HG02642 (cell line): ENCODE data around the gene CACNB4.
"Not testable (repeated sequence)": the region's sequence is repeated elsewhere in the genome, so short reads cannot be mapped to it uniquely, and the experiment has no call there.

ENCODE experiments used
- ATAC-seq: cut with Tn5 transposase; IDR thresholded peaks from one replicate; pipeline ENCODE4 v1.9.1; 2021; ENCODE audit warnings: mild to moderate bottlenecking; ENCODE audit not compliant: unreplicated experiment, poor library complexity

CACNB4 gene

GRCh38 chr2:152090726-152091125 is 8.1 kb downstream of the CACNB4 start:
- not testable (repeated sequence) for ATAC-seq

DNA sequence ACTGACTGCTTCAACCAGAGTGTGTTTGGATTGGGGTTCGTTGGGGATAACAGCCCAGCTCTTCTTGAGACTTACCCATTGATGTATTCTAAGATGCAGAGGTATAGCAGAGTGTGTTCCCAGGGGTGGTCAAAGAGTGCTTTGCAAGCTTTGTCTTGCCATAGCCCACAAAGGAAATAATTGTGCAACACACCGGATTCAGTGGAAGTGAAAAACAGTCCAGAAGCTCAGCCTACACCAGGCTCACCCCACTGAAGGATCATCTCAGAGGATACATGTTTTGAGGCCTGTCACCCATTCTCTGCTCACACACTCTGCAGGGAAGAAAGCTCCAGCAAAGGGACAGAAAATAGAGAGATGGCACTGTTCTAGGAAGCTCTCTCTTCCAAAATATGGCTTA is 9.6 kb downstream of the CACNB4 start:
- no peak for ATAC-seq

GRCh38 chr2:152088006-152088405 is 10.8 kb downstream of the CACNB4 start:
- ATAC-seq, result no peak

- no peak for ATAC-seq
These were observed 12.6 kb downstream of the CACNB4 start for GRCh38 chr2:152086231-152086630.

GRCh38 chr2:152084076-152084475 is 14.8 kb downstream of the CACNB4 start:
- ATAC-seq, result no peak

GRCh38 chr2:152083202-152083875 is 15.5 kb downstream of the CACNB4 start:
- no peak for ATAC-seq

DNA sequence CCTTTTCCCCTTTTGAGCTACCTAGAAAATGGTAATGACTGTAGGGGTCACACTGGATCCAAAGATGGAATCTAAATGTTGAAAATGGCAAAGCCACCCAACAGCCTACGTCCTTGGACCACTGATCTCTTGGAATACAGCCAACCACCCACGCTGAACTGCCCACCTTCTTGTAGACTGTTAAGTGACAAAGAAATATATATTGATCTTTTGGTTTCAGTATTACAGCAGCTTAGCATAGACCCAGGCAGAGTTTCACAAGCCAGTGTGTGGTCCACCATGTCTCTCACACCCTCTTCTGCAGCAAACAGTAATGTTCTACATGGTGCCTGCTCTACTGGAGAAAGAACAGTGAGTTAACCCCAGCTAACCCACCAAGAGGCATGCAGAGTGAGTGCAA is 20.2 kb downstream of the CACNB4 start:
- ATAC-seq, result peak; percentile 71

DNA sequence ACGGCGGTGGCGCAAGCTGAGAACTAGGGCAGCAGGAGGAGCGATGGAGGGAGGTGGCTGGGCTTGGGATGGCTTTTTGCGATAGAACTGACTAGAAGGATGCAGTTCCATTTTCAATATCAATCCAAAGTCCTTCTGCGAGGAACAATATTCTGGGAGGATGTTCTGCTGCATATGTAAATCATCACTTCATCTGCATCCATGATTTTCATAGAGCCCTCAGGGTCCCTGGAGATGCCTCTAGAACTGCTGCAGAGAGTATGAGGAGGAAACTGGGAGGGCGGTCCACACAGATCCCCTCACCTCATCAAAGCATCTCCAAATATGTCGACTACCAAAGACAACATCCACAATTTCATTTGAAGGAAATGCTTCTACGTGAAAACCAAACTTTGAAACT is 20.8 kb downstream of the CACNB4 start:
- no peak for ATAC-seq

- no peak for ATAC-seq
These were observed 23.3 kb downstream of the CACNB4 start for GRCh38 chr2:152075461-152076050.

DNA sequence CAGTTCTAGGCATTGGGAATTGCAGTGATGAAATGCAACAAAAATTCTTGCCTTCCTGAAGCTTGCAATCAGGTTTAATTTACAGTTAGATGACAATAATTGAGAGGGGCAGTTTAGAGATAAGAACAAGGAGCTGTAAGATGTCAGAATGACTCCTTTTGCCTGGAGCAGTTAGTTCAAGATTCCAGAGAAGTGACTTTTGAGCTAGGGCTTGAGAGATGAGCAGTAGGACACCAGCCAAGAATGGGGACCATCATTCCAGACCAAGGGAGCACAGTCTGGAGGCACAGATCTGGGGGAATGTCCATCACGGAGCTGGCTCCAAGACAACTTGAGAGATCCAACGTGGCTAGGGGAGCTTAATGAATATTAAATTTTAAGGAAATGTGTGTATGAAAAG is 26.8 kb downstream of the CACNB4 start:
- no peak for ATAC-seq

GRCh38 chr2:152071518-152071917 is 27.3 kb downstream of the CACNB4 start:
- ATAC-seq, result no peak

- peak; percentile 58 for ATAC-seq
These were observed 27.8 kb downstream of the CACNB4 start for GRCh38 chr2:152071092-152071491.

- ATAC-seq, result no peak
These were observed 30.6 kb downstream of the CACNB4 start for GRCh38 chr2:152068226-152068625.

GRCh38 chr2:152067823-152068222 is 31.0 kb downstream of the CACNB4 start:
- no peak for ATAC-seq

GRCh38 chr2:152065945-152066344 is 32.9 kb downstream of the CACNB4 start:
- ATAC-seq, result no peak

DNA sequence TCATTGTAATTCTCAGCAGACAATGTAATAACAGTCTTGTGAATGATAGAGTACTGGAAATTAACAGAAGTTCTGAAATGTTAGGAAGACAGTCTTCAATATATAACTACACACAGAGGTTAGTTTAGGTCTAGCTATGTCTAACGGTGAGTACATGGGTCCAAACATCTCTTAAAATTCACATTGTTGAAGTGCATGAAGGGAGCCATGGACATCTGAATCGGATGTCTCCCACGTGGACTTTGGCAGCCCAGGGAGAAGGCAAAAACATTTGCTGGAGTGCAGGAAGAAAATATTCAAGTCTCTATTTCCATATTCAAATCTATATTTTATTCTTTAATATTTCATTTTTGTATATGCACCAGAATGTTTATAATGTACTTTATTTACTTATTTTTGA is 34.8 kb downstream of the CACNB4 start:
- ATAC-seq, result no peak

- ATAC-seq, result no peak
These were observed 35.4 kb downstream of the CACNB4 start for GRCh38 chr2:152063325-152063924.

- peak; percentile 71 for ATAC-seq
These were observed 36.4 kb downstream of the CACNB4 start for GRCh38 chr2:152062125-152063091.

GRCh38 chr2:152061383-152061782 is 37.5 kb downstream of the CACNB4 start:
- no peak for ATAC-seq

- no peak for ATAC-seq
These were observed 40.2 kb downstream of the CACNB4 start for GRCh38 chr2:152058655-152059054.

DNA sequence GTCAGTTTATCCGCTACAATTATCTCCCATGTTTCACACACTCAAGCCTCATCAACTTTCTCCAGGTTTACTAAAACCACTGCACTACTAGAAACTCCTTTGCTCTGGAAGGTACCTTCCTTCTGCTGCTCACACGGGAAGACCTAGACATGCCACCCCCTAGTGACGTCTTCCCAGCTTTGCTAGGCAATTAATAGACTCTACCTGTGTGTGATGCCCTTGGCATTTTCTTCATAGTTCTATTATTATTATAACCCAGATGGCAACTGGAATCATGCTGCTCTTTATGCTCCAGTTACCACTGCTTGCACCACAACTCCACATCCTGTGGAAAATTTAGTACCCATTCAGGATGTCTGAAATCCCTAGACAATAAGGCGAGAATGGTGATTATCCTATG is 42.4 kb downstream of the CACNB4 start:
- no peak for ATAC-seq
